HG03354 (cell line): ENCODE measurements around the gene SMAD7.

Source experiments
- ATAC-seq: cut with Tn5 transposase; IDR thresholded peaks from one replicate; pipeline ENCODE4 v1.9.1; 2021; ENCODE audit warnings: mild to moderate bottlenecking; ENCODE audit not compliant: unreplicated experiment, poor library complexity, severe bottlenecking

Gene SMAD7

DNA sequence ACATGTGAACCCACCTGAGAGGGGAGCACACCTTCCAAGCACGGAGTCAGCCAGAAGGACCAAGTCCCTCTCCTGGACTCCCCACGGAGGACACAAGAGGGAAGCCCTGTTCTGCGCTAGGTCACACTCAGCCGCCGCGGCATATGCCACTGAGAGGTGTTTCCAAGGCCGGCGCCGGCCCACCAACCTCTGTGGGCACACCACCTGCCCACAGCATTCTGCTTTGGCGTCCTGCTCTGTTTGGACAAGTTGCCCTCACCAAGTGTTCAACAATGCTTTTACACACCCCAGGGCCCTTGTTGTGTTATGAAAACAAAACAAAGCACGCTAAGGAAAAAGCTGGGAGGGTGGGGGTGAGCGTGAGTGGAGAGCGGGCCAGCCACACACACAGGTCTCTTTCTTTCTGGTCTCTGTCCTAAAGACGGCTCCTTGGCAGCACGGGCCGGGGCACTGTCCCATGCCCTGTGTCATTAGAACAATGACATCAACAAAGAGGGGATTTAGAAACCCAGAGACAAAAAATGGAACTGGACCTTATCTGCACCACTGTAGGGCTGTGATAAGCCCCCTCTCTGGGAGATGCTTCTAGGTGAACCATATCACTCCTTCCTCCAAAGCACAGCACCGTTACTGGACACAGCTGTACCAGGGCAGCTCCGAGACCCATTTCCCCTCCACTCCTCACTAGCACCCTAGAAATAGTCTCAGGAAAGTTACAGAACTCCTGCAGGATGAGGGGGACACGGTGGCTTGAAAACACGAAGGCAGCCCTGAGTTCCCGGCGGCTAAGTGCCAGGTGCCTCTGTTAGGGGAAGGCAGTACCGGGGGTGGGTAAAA, 17.0 kb downstream of the SMAD7 start:
- no peak for ATAC-seq

DNA sequence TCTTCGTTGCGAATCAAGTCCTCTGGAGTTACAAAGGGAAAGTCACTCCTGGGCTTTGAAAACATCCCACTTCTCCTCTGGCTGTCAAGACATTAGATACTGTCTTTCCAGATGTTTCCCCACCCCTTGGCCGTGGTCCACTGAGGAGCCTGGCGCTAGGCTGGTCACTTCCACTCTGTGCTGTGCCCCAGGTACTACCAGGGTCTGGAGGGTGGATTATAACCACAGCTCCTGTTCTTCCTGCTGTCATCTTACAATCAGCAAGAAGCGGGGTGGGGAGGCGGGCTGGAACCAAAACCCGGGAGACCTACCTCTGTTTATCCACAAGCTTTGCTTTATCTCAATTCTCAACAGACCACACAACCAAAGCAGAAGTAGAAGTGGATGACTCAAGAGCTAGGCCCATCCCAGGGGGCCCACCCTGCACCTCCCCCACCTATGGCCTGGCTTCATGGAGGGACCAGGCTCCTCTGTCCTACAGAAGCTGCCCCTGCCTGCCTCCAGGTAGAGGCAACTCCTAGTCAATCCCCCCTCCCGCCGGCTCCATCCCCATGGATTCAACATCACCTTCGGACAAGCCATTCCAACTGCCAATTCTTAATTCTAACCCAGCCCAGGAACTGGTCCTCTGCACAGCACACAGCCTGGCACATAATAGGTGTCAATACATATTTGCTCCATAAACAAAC, 17.8 kb downstream of the SMAD7 start:
- ATAC-seq: no peak

DNA sequence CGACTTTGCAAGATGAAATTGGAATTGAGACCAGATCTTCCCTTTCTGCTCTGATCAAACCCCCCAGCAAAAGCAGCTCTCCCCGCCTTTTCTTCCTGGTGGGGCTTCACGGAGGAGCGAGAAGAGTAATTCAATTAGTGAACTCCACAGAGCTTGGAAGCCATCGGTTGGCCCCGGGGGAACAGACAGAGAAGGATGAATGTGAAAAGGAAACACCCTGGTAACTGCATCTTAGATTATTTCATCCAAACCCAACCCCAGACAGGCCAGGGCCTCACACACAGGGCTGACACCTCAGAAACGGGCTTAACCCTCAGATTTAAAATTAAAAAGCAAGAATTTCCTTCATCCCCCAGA, 18.3 kb downstream of the SMAD7 start:
- ATAC-seq: no peak

DNA sequence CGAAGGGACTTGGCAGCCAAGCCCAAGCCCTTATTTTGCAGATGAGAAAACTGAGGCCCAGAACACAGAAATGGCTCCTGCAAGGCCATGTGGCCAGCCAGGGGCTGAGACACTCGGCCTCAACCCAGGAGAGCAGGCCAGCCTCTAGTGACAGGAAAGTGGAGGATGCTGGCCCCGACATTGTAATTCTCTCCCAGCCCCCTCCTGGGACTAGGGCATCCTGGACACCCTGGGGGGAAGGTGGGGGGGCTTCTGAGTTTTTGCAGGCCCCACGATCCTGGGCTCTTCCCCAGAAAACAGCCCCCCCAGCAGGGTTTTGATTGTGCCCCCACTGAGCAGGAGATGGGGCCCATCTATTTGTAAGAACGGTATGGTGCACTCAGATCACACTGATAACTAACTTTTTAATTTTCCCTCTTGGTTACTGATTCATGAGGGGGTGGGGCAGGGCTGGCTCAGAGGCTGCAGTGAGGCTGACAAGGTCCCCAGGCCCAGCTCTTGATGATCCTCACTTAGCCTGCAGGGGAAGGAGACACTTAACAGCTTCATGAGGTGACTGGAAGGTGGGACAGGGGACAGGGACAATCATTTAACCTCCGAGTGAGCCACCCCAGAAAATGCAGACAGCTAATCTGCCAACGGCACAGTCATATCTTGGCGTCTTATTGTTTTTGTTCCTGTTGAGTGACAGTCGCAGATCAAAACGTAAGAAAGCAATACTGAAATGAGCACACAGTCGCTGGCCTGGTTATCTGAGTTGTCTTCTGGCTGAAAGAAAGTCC, 18.9 kb downstream of the SMAD7 start:
- ATAC-seq: peak; percentile 51

DNA sequence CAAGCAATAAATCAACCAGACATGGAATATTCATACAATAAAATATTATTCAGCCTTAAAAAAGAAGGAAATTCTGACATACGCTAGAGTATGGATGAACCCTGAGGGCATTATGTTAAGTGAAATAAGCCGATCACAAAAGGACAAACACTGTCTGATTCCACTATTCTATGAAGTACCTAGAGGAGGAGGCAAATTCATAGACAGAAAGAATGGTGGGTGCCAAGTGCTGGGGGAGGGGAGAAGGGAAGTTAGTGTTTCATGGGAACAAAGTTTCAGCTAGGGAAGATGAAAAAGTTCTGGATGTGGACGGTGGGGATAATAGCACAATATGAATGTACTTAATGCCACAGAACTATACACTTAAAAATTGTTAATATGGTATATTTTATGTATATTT, 19.8 kb downstream of the SMAD7 start:
- ATAC-seq: no peak

DNA sequence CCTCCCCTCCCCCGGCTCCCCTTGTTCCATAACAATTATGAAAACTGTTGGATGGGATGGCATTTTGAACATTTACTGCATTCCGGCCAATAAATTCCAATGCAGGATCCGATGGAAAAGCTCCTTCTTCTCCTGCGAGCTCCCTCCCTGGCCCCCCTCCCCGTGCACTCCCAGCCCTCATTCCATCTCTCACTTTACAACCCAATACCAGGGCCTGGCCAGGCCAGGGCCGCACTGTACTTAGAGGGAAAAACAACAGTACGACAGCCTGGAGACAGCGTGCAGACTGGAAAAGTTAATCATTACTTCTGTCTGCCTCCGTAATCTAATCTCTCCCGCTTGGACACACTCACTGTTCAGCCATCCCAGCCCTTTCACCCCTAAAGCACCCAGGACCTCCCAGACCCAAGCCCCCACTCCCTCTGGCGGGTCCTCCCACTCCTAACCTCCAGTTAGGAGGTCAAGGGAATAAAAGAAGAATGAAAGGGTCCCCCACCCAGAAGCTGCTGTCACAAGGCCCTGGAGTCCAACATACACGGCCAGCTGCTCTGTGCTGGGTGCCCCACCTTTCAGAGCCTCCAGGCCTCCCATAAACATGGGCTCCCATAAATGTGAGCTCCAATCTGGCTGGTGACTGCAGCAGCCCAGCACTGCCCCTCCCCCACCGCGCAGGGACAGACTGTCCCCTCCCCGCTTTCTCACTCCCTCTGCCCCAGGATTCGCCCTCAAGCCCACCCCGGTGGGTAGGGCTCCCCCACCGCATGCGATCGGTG, 20.6 kb downstream of the SMAD7 start:
- no peak for ATAC-seq

DNA sequence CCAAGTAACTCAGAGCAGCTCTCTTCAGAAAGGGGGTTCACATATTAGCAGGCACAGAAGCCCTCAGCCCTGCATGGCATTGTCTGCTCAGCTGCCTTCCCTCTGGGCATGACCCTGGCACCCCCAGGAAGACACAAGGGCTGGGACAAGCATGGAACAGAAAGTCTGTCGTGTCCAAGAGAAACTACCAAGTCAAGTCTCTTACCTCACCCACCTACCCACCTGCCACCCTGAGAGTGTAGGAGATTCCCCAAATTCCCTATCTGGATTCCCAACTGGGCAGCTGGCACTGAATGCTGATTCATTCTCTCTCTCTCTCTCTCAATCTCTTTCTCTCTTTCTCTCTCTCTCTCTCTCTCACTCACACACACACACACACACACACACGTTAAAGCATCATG, 21.6 kb downstream of the SMAD7 start:
- ATAC-seq: no peak

DNA sequence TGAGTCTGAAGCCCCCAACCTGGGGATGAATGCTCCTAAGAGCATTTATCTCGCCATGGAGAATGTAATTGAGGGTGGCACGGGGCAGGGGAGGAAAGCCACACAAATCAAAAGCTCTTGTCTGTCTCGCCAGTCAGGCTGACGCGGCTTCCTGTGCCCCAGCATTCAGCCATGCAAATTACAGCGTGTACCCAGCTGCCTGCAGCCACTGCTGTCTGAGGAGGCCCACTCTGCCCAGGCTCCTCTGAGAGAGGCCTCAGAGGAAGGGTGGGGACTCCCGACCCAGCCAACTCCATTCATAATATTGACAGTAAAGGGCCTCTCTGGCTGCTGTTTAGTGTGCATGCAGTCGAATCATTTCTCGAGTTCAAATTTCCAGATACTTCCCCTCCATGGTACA, 22.0 kb downstream of the SMAD7 start:
- ATAC-seq: peak; percentile 74

DNA sequence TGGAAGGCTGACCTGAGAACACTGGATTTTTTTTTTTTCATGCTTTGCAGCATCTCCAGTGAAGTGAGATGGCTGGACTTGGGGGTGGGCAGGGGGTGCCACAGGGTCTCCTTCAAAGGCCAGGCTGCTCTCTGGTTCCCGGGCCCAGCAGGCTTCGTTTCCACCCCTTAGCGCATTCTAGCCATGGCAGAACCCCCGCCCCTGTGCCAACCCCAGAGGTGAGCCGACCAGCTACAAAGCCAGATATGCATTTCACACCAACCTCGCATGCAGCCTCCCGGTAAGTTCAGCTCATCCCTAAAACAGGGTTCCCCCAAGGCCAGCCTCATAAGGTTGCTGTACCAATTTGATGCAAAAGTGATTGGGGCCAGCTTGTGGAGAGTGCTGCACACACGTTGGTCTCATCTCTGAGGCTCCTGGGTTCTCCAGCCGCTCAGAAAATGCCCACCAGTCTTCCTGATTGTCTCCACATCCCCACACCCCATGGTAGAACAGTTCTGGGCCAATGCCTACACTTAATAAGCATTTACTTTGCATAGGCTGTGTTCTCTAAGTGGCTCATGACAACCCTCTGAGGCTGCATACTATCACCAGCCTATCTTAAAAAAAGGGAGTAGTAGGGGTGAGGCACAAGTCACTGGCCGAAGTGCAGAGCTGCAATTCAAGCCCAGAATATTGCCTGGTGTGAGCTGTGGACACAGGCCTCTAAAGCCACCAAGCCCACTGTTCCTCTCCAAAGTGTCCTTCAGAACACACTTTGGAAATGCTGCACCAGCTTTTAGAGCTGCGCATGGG, 23.3 kb downstream of the SMAD7 start:
- no peak for ATAC-seq

DNA sequence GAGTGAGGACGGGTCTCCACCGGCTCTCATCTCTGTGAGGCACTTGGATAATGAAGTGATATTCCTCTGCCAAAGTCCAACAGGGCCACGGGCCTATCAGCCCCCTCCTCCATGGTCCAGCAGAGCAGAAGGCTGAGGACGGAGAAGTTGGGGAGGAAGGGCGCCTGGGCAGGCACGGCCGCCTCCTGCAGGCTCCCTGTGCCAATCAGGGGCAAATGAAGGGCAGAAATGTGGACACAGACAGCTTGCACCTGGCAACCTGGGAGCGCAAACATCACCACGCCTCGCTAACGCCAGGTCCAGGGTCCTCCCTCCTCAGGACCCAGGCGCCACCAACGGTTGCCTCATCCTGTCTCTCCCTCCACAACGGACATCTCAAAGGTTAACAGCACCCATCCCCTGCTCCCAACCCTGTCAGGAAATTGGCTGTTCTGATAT, 24.3 kb downstream of the SMAD7 start:
- no peak for ATAC-seq

DNA sequence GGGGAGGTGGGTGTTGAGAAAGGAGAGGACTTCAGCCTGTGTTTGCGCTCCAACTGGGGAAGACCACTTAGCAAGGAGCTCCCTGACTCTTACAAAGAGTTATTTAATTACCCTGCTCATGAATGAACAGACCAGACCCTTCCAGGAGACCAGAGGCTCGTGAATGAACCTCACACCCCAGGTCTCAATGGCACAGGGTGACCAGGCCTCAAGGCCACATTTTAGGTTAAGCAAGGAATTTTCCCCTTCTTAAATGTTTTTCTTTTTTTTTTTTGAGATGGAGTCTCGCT, 25.3 kb downstream of the SMAD7 start:
- ATAC-seq: no peak

DNA sequence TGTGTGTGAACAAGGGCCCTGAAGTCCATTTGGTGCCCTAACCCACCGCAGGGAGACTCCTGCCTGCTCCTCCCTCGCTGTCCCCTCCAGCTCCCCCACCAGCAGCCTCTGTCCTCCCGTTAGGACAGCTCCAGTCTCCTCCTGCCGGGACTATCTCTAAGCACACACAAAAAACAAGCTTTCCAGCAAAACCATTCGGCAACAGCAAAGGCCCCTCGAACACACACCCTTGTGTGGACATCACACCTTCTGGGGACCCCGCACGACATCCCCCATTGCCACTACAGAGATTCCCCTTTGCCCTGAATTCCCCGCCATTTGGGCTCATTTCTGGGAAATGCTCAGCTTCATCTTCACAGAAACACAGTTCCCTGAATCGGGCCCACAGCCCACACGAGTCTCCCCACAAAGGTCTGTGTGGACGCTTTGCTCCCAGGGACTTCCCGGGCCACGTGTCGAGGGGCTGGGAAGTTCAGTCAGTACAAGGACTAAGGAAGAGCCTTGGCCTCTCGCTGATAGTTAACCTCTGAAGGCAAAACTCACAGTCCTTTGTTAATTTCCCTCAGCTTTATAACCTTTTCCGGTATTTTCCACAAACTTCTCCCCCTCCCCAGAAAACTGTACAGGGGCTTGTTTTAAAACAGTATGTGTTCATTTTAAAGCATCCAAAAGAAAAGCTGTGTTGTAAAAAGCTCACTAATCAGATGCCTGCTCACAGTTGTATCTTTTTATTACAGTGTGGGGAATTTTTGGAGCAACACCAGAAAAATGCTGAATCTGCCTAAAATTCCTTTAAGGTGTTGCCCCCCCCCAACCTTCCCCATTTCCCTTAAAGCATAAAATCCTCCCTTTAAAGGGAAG, 25.9 kb downstream of the SMAD7 start:
- no peak for ATAC-seq

DNA sequence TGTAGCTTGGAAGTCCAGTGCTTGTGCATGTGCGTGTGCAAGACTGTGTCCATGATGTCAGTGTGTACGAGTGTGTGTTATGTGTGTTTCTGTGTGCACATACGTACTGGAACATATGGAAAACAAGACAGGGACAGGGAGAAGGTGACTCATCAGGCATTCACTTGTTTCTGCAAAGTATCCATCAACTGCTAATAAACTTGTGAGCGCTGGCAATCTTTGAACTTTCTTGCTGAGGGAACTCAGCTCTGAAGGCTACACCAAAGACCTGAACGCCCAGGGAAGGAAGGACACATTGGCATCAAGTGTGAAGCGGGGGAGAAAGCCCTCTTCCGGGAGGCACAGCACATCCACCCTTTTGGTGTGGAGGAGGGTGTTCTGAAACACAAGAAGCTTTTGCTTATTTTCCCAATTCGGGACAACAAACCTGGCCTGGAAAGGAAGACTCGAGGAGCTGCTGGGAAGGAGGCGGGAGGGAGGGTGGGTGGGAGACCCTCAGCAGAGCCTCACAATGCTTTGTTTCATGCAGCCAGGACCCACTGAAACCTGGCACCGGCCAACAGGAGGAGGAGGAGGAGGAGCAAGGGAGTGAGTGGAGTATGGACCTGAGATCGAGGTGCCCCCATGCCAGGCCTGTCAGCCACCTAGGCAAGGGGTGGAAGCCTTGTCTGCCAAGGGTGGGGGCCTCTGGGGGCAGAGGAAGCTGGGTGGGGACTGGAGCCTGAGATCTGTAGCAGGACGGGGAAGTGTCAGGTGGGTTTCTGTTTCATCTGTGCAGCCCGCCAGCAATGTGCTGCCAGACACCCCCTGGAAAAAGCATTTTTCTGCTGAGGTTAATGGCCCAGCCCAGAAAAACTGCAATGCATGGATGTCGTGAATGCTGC, 26.8 kb downstream of the SMAD7 start:
- ATAC-seq: peak; percentile 42

DNA sequence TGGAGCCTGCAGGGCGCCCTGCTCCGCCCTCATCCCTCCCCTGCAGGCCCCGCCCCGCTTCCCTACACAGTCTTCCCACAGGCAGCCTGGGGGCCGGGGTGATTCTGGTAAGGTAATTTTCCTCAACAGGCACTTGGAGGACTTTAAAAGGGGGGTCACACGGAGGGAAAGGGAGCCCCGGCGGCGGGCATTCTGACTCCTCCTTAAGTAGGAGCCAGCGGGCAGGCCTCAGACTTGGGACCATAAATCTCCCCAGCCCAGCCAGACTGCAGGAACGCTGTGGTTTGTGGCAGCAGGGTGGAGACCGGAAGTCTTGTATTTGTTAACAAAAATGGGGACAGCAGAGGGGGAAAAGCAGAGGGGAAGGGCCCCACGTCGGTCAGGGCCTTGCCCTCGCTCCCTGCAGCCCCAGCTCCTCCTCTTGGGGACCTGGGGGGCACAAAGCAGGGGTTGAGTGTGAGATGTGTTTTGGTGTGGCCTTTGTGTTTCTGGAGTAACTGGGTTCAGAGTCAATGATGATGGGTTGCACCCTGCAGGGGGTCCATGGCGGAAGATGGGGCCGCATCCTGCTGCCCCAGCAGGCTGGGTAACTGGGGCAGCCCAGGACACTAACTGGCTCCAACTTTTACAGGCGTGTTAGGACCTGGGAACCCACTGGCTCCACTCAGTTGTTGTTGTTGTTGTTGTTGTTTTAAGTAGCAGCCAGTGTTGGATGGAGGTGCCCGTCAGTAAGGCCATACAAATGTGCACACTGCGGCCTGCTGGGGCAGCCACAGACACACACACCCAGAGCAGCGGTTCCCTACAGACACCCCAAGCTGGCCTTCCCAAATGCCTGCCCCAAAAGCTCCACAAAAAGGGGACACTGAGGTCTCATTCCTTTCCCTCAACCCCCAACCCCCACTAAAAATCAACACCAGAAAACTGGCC, 27.7 kb downstream of the SMAD7 start:
- no peak for ATAC-seq

DNA sequence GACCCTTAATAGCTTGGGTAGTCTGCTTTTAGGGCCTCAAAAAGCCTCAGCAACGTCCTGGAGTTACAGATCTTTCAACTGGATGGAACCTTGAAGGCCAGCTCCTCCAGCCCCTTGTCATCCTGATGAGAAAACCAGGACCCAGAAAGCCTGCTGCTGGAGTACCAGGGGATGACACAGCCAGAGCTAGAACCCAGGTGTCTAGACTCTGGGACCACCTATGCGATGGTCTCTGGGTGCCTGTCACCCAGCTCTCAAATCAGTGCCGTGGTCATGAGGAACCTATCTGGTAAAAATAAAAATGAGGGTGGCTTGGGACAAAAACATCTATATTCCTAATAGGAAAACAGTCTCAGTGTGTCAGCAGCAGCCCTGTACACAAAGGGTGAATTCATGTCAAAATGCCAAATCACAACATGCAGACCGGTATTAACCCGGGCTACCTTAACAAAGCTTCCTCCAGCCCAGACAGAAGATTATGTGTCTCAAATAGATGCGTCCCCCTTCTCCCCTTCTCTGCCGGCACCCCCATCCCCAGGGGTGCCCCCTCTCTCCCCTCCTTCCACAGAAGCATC, 28.5 kb downstream of the SMAD7 start:
- no peak for ATAC-seq
